Spleen (tissue), 7 donors: ENCODE data around the gene PAQR7.

Experiments used
- POLR2A ChIP-seq, 3 donors: fragments of 450-650 bp; IDR thresholded peaks; one replicate each; pipeline ENCODE4 v1.5.1; 2017; ENCODE audit warnings: antibody characterized with exemption in 3 of 3, mild to moderate bottlenecking in 1 of 3
- TF ChIP-seq, protein P1 (sequence below), 11 experiments: fragments of 200-600 bp in 7 of 11; fragments of 450-650 bp in 4 of 11; sonication (generic) in 4 of 11; IDR thresholded peaks in 8 of 11; conservative IDR thresholded peaks in 3 of 11; 1 replicate in 7 of 11; 2 replicates in 4 of 11; pipeline versions ENCODE4 v1.4.0 to v1.8.0; 2016 to 2021; ENCODE audit warnings: antibody characterized with exemption in 11 of 11, inconsistent platforms in 4 of 11, mild to moderate bottlenecking in 1 of 11
- donor health status: DM: no; HTN: no; CAD: no; lungs with moderate emphysema.
- donor health status: DM: no; HTN: no; CAD: no.
- donor health status: DM: no; HTN: no; CAD: no.

DNA sequence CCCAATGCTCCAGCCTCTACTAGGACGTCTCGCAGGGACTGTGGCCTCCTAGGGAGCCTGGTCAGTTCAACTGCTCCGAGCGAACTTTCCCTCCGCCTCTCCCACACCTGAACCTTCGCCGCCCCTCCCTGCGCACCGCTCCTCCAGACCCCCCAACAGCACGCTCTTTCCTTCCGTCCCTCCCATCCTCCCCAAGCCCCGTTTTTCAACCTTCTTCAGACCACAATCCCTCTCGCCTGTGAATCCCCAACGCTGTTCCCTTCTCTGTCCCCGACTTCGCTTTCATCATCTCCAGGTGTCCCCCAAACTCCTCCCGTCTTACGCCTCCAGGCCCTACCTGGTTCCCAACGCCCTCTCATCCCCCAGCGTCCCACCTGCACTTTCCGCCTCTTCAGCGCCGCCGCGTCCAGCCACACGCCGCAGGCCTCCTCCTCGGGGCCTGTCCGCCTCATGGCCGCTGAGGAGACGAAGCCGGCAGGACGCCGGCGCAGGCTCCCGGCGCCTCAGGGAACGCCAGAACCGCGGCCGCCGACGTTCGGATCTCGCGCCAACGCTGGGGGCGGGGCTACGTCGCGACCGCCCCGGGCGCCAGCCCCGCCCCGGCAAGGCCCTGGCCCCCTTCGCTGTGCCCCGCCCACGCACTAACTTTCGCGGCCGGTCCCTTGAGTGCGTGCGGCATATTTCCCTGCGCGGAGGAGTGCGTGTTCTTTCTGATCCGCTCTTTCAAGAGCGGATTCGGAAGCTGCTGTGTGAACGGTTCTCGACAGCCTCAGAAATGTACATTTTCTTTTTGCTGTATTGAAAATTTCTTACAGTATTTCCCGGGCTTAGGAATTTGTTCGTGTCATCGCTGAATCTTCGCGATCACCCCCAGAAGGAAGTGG is 16.4 kb downstream of the PAQR7 start, which contains the start of gene AUNIP:
- TF ChIP-seq, protein P1, sequence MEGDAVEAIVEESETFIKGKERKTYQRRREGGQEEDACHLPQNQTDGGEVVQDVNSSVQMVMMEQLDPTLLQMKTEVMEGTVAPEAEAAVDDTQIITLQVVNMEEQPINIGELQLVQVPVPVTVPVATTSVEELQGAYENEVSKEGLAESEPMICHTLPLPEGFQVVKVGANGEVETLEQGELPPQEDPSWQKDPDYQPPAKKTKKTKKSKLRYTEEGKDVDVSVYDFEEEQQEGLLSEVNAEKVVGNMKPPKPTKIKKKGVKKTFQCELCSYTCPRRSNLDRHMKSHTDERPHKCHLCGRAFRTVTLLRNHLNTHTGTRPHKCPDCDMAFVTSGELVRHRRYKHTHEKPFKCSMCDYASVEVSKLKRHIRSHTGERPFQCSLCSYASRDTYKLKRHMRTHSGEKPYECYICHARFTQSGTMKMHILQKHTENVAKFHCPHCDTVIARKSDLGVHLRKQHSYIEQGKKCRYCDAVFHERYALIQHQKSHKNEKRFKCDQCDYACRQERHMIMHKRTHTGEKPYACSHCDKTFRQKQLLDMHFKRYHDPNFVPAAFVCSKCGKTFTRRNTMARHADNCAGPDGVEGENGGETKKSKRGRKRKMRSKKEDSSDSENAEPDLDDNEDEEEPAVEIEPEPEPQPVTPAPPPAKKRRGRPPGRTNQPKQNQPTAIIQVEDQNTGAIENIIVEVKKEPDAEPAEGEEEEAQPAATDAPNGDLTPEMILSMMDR (IDR thresholded peaks at IDR 0.05 in 8 of 11, conservative IDR thresholded peaks at IDR 0.05 in 3 of 11): peak in 2 of 11 experiments; percentile 26 to 37
- TF ChIP-seq POLR2A (IDR thresholded peaks at IDR 0.05): peak in 1 of 3 donors; percentile 70
